Epithelial cell of esophagus (primary cell): ENCODE measurements around the gene PARP6.
A peak's percentile ranks its signal among the peaks of the same experiment; 100 is the strongest.

Experiments
- DNase-seq: peaks from one replicate; pipeline ENCODE4 v3.0.0; 2010; ENCODE audit warnings: low read depth
- H3K4me3 ChIP-seq: 2 replicates; pipeline ENCODE4 v1.5.1; 2011; ENCODE audit warnings: mild to moderate bottlenecking, low read length, control low read depth
- TF ChIP-seq, protein P1 (sequence below): IDR thresholded peaks from 2 replicates; pipeline ENCODE4 v1.5.1; 2011; ENCODE audit warnings: low read depth, mild to moderate bottlenecking, low read length, control low read depth, inconsistent platforms; ENCODE audit not compliant: insufficient read depth; ENCODE audit errors: missing control alignments

The PARP6 gene

DNA sequence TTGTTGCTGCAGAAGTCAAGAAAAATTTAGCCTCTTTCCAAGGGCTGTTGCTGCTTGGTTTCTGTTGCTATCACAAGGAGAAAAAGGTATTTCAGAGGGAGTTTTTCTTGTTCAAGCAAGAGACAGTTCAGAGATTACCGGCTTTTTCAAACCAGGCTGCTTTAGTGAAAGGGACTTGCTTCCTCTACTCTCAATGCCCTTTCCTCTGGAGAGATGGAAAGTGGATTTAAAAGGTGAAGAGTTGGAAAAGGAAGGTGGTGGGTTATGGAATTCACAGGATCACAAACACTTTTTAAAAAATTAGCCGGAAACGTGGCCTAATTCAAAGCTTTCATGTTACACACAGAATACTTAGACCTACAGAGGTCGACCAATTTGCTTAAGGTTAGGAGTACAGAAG is 1.1 kb downstream of the PARP6 start:
- peak overlapping the region; percentile 74 for H3K4me3 ChIP-seq
- TF ChIP-seq, protein P1, sequence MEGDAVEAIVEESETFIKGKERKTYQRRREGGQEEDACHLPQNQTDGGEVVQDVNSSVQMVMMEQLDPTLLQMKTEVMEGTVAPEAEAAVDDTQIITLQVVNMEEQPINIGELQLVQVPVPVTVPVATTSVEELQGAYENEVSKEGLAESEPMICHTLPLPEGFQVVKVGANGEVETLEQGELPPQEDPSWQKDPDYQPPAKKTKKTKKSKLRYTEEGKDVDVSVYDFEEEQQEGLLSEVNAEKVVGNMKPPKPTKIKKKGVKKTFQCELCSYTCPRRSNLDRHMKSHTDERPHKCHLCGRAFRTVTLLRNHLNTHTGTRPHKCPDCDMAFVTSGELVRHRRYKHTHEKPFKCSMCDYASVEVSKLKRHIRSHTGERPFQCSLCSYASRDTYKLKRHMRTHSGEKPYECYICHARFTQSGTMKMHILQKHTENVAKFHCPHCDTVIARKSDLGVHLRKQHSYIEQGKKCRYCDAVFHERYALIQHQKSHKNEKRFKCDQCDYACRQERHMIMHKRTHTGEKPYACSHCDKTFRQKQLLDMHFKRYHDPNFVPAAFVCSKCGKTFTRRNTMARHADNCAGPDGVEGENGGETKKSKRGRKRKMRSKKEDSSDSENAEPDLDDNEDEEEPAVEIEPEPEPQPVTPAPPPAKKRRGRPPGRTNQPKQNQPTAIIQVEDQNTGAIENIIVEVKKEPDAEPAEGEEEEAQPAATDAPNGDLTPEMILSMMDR = no peak
- no peak for DNase-seq

DNA sequence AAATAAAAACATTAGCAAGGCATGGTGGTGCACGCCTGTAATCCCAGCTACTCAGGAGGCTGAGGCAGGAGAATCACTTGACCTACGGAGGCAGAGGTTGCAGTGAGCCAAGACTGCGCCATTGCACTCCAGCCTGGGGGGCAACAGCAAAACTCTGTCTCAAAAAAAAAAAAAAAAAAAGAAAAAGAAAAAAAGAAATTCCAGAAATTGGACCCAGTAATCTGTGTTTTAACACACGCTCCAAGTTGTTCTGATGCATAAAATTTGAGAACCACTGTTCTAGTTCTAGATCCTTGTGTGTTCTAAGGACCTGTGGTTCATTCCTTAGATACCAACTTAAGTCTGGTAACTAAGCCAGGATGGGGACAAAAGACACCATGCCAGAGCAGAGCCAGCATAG is 2.6 kb downstream of the PARP6 start:
- DNase-seq = no peak
- H3K4me3 ChIP-seq = no peak overlapping the region
- TF ChIP-seq, protein P1 = no peak

DNA sequence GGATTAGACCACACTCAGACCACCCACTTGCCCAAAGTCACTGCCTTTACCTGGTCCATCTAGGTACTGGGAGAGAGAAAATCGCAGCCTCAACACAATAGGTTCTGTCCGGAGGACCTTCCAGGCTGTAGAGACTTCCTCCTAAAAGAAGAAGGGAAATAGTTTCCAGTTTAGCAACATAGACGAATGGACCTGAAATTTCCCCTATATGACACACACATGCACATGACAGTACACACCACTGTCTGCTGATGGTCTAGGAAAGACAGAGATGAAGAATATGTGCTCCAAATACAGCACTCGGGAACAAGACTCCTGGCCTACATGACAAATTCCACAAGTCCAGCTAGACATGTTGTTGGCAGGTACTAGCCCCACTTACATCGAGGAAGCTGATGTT is 7.3 kb downstream of the PARP6 start:
- H3K4me3 ChIP-seq = no peak overlapping the region
- TF ChIP-seq, protein P1 = no peak
- no peak for DNase-seq

DNA sequence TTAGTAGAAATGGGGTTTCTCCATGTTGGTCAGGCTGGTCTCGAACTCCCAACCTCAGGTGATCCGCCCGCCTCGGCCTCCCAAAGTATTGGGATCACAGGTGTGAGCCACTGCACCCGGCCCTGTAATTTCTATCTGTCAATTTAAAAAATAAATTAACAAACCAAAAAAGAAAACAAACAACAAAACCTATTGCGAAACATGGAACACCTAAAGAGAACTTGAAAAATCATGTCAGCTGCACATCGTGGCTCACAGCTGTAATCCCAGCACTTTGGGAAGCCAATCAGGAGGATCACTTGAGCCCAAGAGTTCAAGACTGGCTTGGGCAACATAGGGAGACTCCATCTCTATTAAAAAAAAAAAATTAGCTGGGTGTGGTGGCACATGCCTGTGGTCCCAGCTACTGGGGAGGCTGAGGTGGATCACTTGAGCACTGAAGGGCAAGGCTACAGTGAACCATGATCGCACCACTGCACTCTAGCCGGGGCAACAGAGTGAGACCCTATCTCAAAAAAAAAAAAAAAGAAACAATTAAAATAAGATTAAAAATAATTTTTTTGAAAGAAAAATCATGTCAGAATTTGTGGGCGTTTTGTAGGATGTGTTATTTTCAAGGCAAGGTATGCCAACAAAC is 19.6 kb downstream of the PARP6 start:
- H3K4me3 ChIP-seq = no peak overlapping the region
- no peak for DNase-seq
- TF ChIP-seq, protein P1 = no peak

DNA sequence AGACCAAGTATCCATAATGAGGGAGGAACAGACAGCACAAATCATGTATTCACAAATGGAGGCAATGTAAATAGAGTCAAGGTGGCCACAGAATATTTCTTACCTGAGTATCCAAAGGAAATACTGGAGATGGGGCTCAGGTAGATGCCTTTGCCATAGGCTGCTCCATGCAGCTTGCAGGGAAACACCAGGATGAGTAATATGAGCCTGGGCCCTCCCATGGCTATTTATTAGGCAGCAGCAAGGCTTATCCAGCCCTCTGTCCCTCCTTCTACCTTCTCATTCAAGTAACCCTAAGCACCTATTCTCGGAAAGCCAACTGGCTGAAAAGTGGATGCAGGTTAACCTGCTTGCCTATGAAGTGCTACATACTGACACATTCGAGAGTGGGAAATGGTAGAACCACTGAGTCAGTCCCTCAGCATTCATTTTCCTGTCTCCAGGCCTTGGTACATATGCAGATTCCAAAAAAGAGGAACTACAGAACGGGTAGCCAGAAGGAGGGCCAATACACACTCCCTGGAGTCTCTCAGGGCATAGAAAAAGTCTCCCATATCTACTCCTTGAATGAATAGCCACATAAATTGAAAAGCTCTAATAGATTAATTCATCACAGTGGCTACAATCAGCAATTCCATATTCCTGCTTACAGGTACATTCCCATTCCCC is 23.1 kb downstream of the PARP6 start:
- TF ChIP-seq, protein P1 = no peak
- peak; percentile 5 for DNase-seq
- no peak overlapping the region for H3K4me3 ChIP-seq

DNA sequence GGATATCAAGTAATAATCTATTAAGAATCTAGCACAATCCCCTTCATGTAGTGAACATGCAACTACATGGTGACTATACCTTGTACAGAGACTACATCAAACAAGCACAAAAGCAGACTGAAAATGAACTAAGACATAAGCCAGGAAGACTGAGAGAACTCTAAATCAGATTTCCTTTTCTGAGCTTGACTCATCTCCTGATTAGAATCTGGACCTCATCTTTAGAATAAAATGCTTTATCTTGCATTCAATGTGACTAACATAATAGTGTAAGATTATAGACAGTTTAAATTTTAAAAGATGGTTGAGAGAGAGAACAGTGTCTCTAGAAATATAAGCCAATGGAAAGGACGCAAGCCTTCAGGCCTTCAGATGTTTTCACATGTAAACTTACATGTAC is 23.8 kb downstream of the PARP6 start:
- TF ChIP-seq, protein P1 = no peak
- DNase-seq = no peak
- H3K4me3 ChIP-seq = no peak overlapping the region

DNA sequence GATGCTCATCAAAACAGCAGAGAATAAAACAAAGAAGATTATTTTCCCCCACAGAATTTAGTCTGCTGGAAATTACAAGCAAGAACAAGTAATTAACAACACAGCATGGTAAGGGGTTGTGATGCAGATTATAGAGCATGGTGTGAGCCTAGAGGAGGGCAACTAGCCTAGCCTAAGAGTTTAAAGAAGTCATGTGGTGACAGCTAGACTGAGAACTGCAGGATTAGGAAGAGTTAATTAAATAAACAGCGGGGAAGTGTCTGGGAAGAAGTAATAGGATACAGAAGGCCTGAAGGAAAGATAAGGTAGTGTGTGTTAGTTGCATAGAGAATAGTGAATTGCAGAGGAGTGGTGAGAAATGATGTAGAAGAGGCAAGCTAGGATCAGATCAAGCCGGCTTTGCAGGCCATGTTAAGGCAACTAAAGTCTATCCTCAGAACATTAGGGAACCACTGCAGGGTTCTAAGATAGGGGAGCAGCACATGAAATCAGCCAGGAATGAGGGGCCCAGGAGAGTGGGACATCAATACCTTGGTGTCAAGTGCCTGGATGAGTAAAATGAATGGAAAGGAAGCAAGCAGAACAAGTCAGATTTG is 29.5 kb downstream of the PARP6 start:
- DNase-seq = no peak
- TF ChIP-seq, protein P1 = no peak

More for the DNA sequence above, 29.5 kb downstream of the PARP6 start:
- H3K4me3 ChIP-seq = no peak overlapping the region
